Upper lobe of left lung (tissue), 4 donors: ENCODE results near the gene IGSF21.

Experiments
- CTCF ChIP-seq, 6 experiments: fragments of 450-650 bp in 4 of 6; fragments of 200-600 bp in 2 of 6; sonication (generic) in 2 of 6; IDR thresholded peaks; one replicate each; pipeline ENCODE4 v1.5.1; 2016 to 2019; ENCODE audit warnings: antibody characterized with exemption in 6 of 6
- EP300 ChIP-seq, 4 donors: sonication (generic); formaldehyde crosslinking; IDR thresholded peaks; one replicate each; pipeline ENCODE4 v1.5.1; 2017; ENCODE audit warnings: antibody characterized with exemption in 4 of 4, control low read depth in 2 of 4
- POLR2A ChIP-seq, 4 donors: fragments of 450-650 bp; IDR thresholded peaks; one replicate each; pipeline ENCODE4 v1.5.1; 2016 to 2017; ENCODE audit warnings: antibody characterized with exemption in 4 of 4, mild to moderate bottlenecking in 2 of 4
- POLR2AphosphoS5 ChIP-seq, 2 donors: sonication (generic); formaldehyde crosslinking; IDR thresholded peaks; one replicate each; pipeline ENCODE4 v1.5.1; 2017; ENCODE audit warnings: antibody characterized with exemption in 2 of 2

- TF ChIP-seq CTCF (IDR thresholded peaks at IDR 0.05) (peak in 1 of 6 experiments; percentile 22), EP300 (IDR thresholded peaks at IDR 0.05) (no peak), POLR2A (IDR thresholded peaks at IDR 0.05) (no peak), POLR2AphosphoS5 (IDR thresholded peaks at IDR 0.05) (no peak)
These were observed 266.4 kb downstream of the IGSF21 start for GRCh38 chr1:18373882-18374493.
